HepG2 (cell line): ENCODE results near the gene NAE1. TPM values are rescaled to one million over a fixed set of nuclear protein-coding genes. Genes with fewer than 3 reads are reported as not detected.

Experiments used
- ARHGAP35 ChIP-seq: sonication (generic); formaldehyde crosslinking; IDR thresholded peaks from 2 replicates; pipeline ENCODE4 v1.9.0; 2022; ENCODE audit warnings: mild to moderate bottlenecking, inconsistent platforms, moderate library complexity, missing genetic modification reagents, borderline replicate concordance
- BORCS8-MEF2B ChIP-seq: sonication (generic); formaldehyde crosslinking; IDR thresholded peaks from 2 replicates; pipeline ENCODE4 v1.8.0; 2022; ENCODE audit warnings: mild to moderate bottlenecking, missing genetic modification reagents
- CCAR2 ChIP-seq: fragments of 200-400 bp; formaldehyde crosslinking; optimal IDR thresholded peaks from 2 replicates; pipeline ENCODE3; 2018; ENCODE audit warnings: low read depth, mild to moderate bottlenecking, low read length, moderate library complexity
- CREBL2 ChIP-seq: sonication (generic); formaldehyde crosslinking; IDR thresholded peaks from 2 replicates; pipeline ENCODE4 v1.8.1; 2023; ENCODE audit warnings: missing genetic modification reagents, mild to moderate bottlenecking, borderline replicate concordance
- FOSL1 ChIP-seq: sonication (generic); formaldehyde crosslinking; IDR thresholded peaks from 2 replicates; pipeline ENCODE4 v1.9.0; 2021; ENCODE audit warnings: missing genetic modification reagents, borderline replicate concordance
- GMEB1 ChIP-seq: sonication (generic); formaldehyde crosslinking; IDR thresholded peaks from 2 replicates; pipeline ENCODE4 v1.5.1; 2020; ENCODE audit warnings: missing genetic modification reagents, mild to moderate bottlenecking, borderline replicate concordance
- KMT2B ChIP-seq: IDR thresholded peaks from 2 replicates; pipeline ENCODE4 v1.6.1; 2016; ENCODE audit warnings: missing genetic modification reagents, missing compliant biosample characterization
- MAFF ChIP-seq: IDR thresholded peaks from 2 replicates; pipeline ENCODE4 v1.6.1; 2011; ENCODE audit warnings: low read depth, low read length, improper control_type of control experiment
- MEIS2 ChIP-seq: sonication (generic); formaldehyde crosslinking; IDR thresholded peaks from 2 replicates; pipeline ENCODE4 v1.9.0; 2021; ENCODE audit warnings: mild to moderate bottlenecking, missing genetic modification reagents
- MTF2 ChIP-seq: sonication (generic); formaldehyde crosslinking; IDR thresholded peaks from 2 replicates; pipeline ENCODE4 v1.5.0; 2020; ENCODE audit warnings: missing genetic modification reagents, borderline replicate concordance
- NFYC ChIP-seq: IDR thresholded peaks from 2 replicates; pipeline ENCODE4 v1.6.1; 2016; ENCODE audit warnings: missing genetic modification reagents, missing compliant biosample characterization
- NR0B2 ChIP-seq: sonication (generic); formaldehyde crosslinking; IDR thresholded peaks from 2 replicates; pipeline ENCODE4 v1.4.0; 2020; ENCODE audit warnings: mild to moderate bottlenecking, missing genetic modification reagents
- PCBP2 ChIP-seq: fragments of 200-400 bp; formaldehyde crosslinking; optimal IDR thresholded peaks from 2 replicates; pipeline ENCODE3; 2018; ENCODE audit warnings: low read length, low read depth; ENCODE audit not compliant: poor library complexity, severe bottlenecking
- PLRG1 ChIP-seq: fragments of 450-650 bp; conservative IDR thresholded peaks from 2 replicates; pipeline ENCODE4 v1.6.1; 2016
- PRPF4 ChIP-seq: fragments of 200-400 bp; formaldehyde crosslinking; IDR thresholded peaks from 2 replicates; pipeline ENCODE4 v1.6.1; 2016; ENCODE audit warnings: low read length, low read depth; ENCODE audit not compliant: poor library complexity, severe bottlenecking
- REL ChIP-seq: sonication (generic); formaldehyde crosslinking; conservative IDR thresholded peaks from 2 replicates; pipeline ENCODE4 v1.8.0; 2022; ENCODE audit warnings: mild to moderate bottlenecking, missing genetic modification reagents, moderate library complexity
- SP5 ChIP-seq: IDR thresholded peaks from 2 replicates; pipeline ENCODE4 v1.6.1; 2016; ENCODE audit warnings: low read depth, borderline replicate concordance
- TBP ChIP-seq: sonication (generic); formaldehyde crosslinking; IDR thresholded peaks from 2 replicates; pipeline ENCODE4 v1.5.0; 2020; ENCODE audit warnings: missing genetic modification reagents
- ZNF124 ChIP-seq: sonication (generic); formaldehyde crosslinking; IDR thresholded peaks from 2 replicates; pipeline ENCODE4 v1.4.0; 2020; ENCODE audit warnings: missing genetic modification reagents
- ZNF143 ChIP-seq: sonication (generic); formaldehyde crosslinking; IDR thresholded peaks from 2 replicates; pipeline ENCODE4 v1.4.0; 2020; ENCODE audit warnings: missing genetic modification reagents
- ZNF382 ChIP-seq: sonication (generic); formaldehyde crosslinking; IDR thresholded peaks from 2 replicates; pipeline ENCODE4 v1.5.0; 2020; ENCODE audit warnings: missing genetic modification reagents, mild to moderate bottlenecking, borderline replicate concordance
- ZNF724P ChIP-seq: sonication (generic); formaldehyde crosslinking; IDR thresholded peaks from 2 replicates; pipeline ENCODE4 v1.8.0; 2022; ENCODE audit warnings: missing genetic modification reagents, borderline replicate concordance
- polyA plus RNA-seq, 8 experiments: library from polyadenylated mRNA; depleted of rRNA in 3 of 8; stranded (reverse) in 7 of 8; unstranded in 1 of 8; fragments of >200 nt; fragmentation: Illumina TruSeq in 4 of 8; extraction: Trizol in 4 of 8; gene quantifications; 2 replicates each; pipeline versions ENCODE4 v1.2.1 to v1.2.3, GENCODE V29; 2011 to 2016; ENCODE audit warnings: low read depth in 4 of 8, missing spikeins in 1 of 8, mixed read lengths in 1 of 8; ENCODE audit not compliant: insufficient read depth in 1 of 8
- total RNA-seq, 5 experiments: library from RNA; depleted of rRNA; stranded (reverse); fragments of >200 nt; fragmentation: Illumina TruSeq; extraction: Trizol; gene quantifications; 2 replicates each; pipeline ENCODE4 v1.2.3, GENCODE V29; 2016; ENCODE audit warnings: low read depth in 1 of 5
- TF ChIP-seq, protein P1 (sequence below): sonication (generic); formaldehyde crosslinking; IDR thresholded peaks from 2 replicates; pipeline ENCODE4 v1.4.0; 2020; ENCODE audit warnings: low read depth, mild to moderate bottlenecking, missing genetic modification reagents
- TF ChIP-seq, protein P2 (sequence below): sonication (generic); formaldehyde crosslinking; IDR thresholded peaks from 2 replicates; pipeline ENCODE4 v1.8.0; 2022; ENCODE audit warnings: mild to moderate bottlenecking, missing genetic modification reagents

Gene NAE1
- total and polyA plus RNA-seq, 2 of the 13 experiments (the other 11 are each of a cell fraction or from before 2014, with no cell fraction given) = 95.7 to 206 TPM

DNA sequence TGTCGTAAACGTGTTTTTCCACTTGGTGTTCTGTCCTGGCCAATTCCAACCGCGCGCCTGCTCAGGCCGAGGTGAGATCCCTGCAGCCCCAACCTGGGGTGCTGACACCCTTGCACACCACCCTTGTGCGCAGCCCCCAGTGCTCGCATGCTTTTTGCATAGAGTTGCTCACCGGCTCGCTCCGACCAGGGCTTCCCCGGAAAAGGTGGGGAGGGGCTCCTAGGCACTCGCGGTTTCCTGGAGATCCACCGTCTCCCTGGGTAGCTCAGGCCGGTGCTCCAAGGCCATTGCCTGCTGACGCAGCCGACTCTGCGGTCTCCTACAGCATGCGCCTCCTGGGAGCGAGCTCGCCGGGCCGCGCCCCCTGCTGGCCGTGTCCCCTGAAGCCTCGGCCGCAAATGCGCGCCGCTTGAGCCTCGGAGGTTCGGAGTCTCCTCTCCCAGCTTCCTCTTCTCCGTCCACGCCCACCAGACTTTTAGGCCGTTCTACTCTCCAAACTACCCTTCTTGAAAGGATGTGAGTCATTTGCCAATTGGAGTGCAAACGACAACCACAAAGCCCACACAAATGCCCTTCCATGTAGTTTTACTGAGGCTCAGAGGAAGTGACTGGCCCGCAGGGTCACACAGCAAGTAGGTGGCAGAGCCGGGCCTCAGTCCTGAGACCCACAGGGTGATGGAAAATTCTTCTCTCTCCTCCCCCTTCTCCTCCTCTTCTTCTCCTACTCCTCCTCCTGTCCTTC lies 42.3 kb upstream of the NAE1 start (continued):
- TF ChIP-seq, protein P1, sequence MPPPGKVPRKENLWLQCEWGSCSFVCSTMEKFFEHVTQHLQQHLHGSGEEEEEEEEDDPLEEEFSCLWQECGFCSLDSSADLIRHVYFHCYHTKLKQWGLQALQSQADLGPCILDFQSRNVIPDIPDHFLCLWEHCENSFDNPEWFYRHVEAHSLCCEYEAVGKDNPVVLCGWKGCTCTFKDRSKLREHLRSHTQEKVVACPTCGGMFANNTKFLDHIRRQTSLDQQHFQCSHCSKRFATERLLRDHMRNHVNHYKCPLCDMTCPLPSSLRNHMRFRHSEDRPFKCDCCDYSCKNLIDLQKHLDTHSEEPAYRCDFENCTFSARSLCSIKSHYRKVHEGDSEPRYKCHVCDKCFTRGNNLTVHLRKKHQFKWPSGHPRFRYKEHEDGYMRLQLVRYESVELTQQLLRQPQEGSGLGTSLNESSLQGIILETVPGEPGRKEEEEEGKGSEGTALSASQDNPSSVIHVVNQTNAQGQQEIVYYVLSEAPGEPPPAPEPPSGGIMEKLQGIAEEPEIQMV (CRISPR knock-in tag) = peak; percentile 82; the same call in 1 of the 2 replicates
- TF ChIP-seq NR0B2 (CRISPR knock-in tag) (no peak), REL (0 out of 2 replicates have a peak, but pooled peaks have one; percentile 54), ZNF724P (peak; percentile 34; the same call in 1 of the 2 replicates), ZNF143 (CRISPR knock-in tag) (peak; percentile 73), PRPF4 (no peak), MEIS2 (CRISPR knock-in tag) (peak; percentile 85; the same call in 1 of the 2 replicates), MAFF (peak; percentile 9; the same call in 1 of the 2 replicates), ARHGAP35 (peak; percentile 46; the same call in 1 of the 2 replicates), ZNF124 (CRISPR knock-in tag) (peak; percentile 42; the same call in 1 of the 2 replicates), CREBL2 (CRISPR knock-in tag) (no peak), FOSL1 (CRISPR knock-in tag) (no peak), PLRG1 (no peak), MTF2 (CRISPR knock-in tag) (peak; percentile 99; the same call in 1 of the 2 replicates), TBP (CRISPR knock-in tag) (no peak), GMEB1 (no peak; the same call in 1 of the 2 replicates), KMT2B (CRISPR knock-in tag) (0 out of 2 replicates have a peak, but pooled peaks have one; percentile 35), NFYC (CRISPR knock-in tag) (no peak), ZNF382 (CRISPR knock-in tag) (no peak), SP5 (CRISPR knock-in tag) (peak; percentile 45; the same call in 1 of the 2 replicates), PCBP2 (peak; percentile 96), CCAR2 (peak; percentile 49), BORCS8-MEF2B (CRISPR knock-in tag) (peak; percentile 83; the same call in 1 of the 2 replicates)
- TF ChIP-seq, protein P2, sequence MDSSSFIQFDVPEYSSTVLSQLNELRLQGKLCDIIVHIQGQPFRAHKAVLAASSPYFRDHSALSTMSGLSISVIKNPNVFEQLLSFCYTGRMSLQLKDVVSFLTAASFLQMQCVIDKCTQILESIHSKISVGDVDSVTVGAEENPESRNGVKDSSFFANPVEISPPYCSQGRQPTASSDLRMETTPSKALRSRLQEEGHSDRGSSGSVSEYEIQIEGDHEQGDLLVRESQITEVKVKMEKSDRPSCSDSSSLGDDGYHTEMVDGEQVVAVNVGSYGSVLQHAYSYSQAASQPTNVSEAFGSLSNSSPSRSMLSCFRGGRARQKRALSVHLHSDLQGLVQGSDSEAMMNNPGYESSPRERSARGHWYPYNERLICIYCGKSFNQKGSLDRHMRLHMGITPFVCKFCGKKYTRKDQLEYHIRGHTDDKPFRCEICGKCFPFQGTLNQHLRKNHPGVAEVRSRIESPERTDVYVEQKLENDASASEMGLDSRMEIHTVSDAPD = 0 out of 2 replicates have a peak, but pooled peaks have one; percentile 35
